ENCODE results near the gene PRPF19. TPM values are rescaled to one million over a fixed set of nuclear protein-coding genes. Genes with fewer than 3 reads are reported as not detected.

PRPF19 gene
- polyA plus RNA-seq, 2 of the 4 experiments (the other 2 are of a cell fraction) = 41.1 to 177 TPM

GRCh38 chr11:60874421-60875365, 31.7 kb downstream of the PRPF19 start:
- FAIRE-seq = no peak
- ATAC-seq = no peak
- POLR2A ChIA-PET = no interaction called here
- WGBS (ENCODE audit: missing lambda C conversion rate) = 81% methylated on average over 13 of the region's 13 CpGs
- H3K4me1 ChIP-seq = peaks cover 22% of the 10 kb centered on the region
- no peak overlapping the region for H3K4me2 ChIP-seq
- DNase-seq (ENCODE audit: low read depth in 1 of 2, low spot score in 1 of 2) = no peak
- no peak overlapping the region for H3K27ac ChIP-seq
- no peak overlapping the region for H3K4me3 ChIP-seq
- TF ChIP-seq FOSL2 (IDR thresholded peaks at IDR 0.05) (no peak), FOSL2 (CRISPR knock-in tag; IDR thresholded peaks at IDR 0.05) (no peak), KDM1A (IDR thresholded peaks at IDR 0.05; ENCODE audit: low read depth) (no peak), ATOH8 (CRISPR knock-in tag; IDR thresholded peaks at IDR 0.05; ENCODE audit: low read depth) (no peak), HDAC2 (IDR thresholded peaks at IDR 0.05) (no peak), RCOR1 (IDR thresholded peaks at IDR 0.05; ENCODE audit: low read depth, low read length) (no peak), SMC3 (IDR thresholded peaks at IDR 0.05) (no peak), CBX8 (IDR thresholded peaks at IDR 0.05) (no peak)
- no peaks in the 10 kb centered on the region for H3K9me3 ChIP-seq
- CTCF ChIA-PET = interaction anchor here (1.1 to 12.3 kb wide), 4 partner anchors 8 to 45 kb away, joined by 4 to 79 read pairs (median 17); no protein-coding TSS in a partner anchor

- Histone ChIP-seq H3K27ac (peak overlapping the region in 1 of 2 experiments; percentile 75; a peak in 2 of 6 replicates), H3K4me1 (peaks cover 22% of the 10 kb centered on the region), H3K9me3 (no peaks in the 10 kb centered on the region), H3K4me3 (no peak overlapping the region), H3K4me2 (0 out of 3 replicates have a peak overlapping the region, but pooled peaks have one; percentile 8)
- WGBS (ENCODE audit: missing lambda C conversion rate) = 94% methylated on average over 12 of the region's 12 CpGs
- no peak for TF ChIP-seq ATOH8 (CRISPR knock-in tag; IDR thresholded peaks at IDR 0.05; ENCODE audit: low read depth)
- no peak for TF ChIP-seq FOSL2 (IDR thresholded peaks at IDR 0.05)
- no peak for TF ChIP-seq FOSL2 (CRISPR knock-in tag; IDR thresholded peaks at IDR 0.05)
- no peak for TF ChIP-seq CBX2 (IDR thresholded peaks at IDR 0.05; ENCODE audit: borderline replicate concordance, low read depth)
- no peak for TF ChIP-seq HOXA7 (CRISPR knock-in tag; IDR thresholded peaks at IDR 0.05)
- TF ChIP-seq CEBPB (IDR thresholded peaks at IDR 0.05) = no peak
- TF ChIP-seq SMC3 (IDR thresholded peaks at IDR 0.05) = no peak
- ChIA-PET CTCF (interaction anchor here (0.6 to 12.3 kb wide), 3 partner anchors 19 to 101 kb away, joined by 3 to 79 read pairs (median 5); no protein-coding TSS in a partner anchor), POLR2A (no interaction called here)
- FAIRE-seq (no peak), DNase-seq (ENCODE audit: low read depth in 1 of 2, low spot score in 1 of 2) (no peak), ATAC-seq (no peak)
These were observed 32.9 kb downstream of the PRPF19 start for GRCh38 chr11:60873533-60873932.

GRCh38 chr11:60872961-60873524, 33.3 kb downstream of the PRPF19 start:
- Histone ChIP-seq H3K9me3 (no peaks in the 10 kb centered on the region), H3K4me1 (peaks cover 22% of the 10 kb centered on the region), H3K27ac (peak overlapping the region in 1 of 2 experiments; percentile 75; a peak in 3 of 6 replicates), H3K4me3 (no peak overlapping the region), H3K4me2 (0 out of 3 replicates have a peak overlapping the region, but pooled peaks have one; percentile 8)
- FAIRE-seq (no peak), DNase-seq (ENCODE audit: low read depth in 1 of 2, low spot score in 1 of 2) (no peak), ATAC-seq (peak; percentile 16 to 37; a peak in 2 of 6 replicates)
- POLR2A ChIA-PET = no interaction called here
- 66% methylated on average over 12 of the region's 16 CpGs for WGBS (ENCODE audit: missing lambda C conversion rate)
- TF ChIP-seq SREBF2 (IDR thresholded peaks at IDR 0.05) (no peak), KDM1A (IDR thresholded peaks at IDR 0.05; ENCODE audit: low read depth) (no peak), USF2 (IDR thresholded peaks at IDR 0.05) (no peak), NR3C1 (IDR thresholded peaks at IDR 0.05) (no peak), SMC3 (IDR thresholded peaks at IDR 0.05) (no peak), JUNB (IDR thresholded peaks at IDR 0.05) (no peak), ZC3H11A (IDR thresholded peaks at IDR 0.05) (no peak), RAD21 (conservative IDR thresholded peaks at IDR 0.05 in 1 of 2, IDR thresholded peaks at IDR 0.05 in 1 of 2) (no peak), REST (IDR thresholded peaks at IDR 0.05) (no peak), TFCP2L1 (CRISPR knock-in tag; IDR thresholded peaks at IDR 0.05) (no peak)
- CTCF ChIA-PET = interaction anchor here (0.9 to 12.3 kb wide), 5 partner anchors 11 to 43 kb away, joined by 3 to 79 read pairs (median 5); no protein-coding TSS in a partner anchor

Measured in A549 (cell line).